Fibroblast of mammary gland (primary cell): ENCODE results near the gene R3HDM1.
A peak's percentile ranks its signal among the peaks of the same experiment; 100 is the strongest.

Source experiments
- DNase-seq: peaks from one replicate; pipeline ENCODE4 v3.0.0-alpha.2; 2010; ENCODE audit warnings: low read depth
- H3K4me3 ChIP-seq: 2 replicates; pipeline ENCODE4 v1.5.1; 2011; ENCODE audit warnings: low read depth, mild to moderate bottlenecking, low read length, moderate library complexity; ENCODE audit not compliant: control insufficient read depth
- TF ChIP-seq, protein P1 (sequence below): conservative IDR thresholded peaks from 2 replicates; pipeline ENCODE4 v1.5.1; 2011; ENCODE audit warnings: low read depth, low read length, inconsistent platforms; ENCODE audit not compliant: control insufficient read depth, insufficient read depth

Gene R3HDM1

DNA sequence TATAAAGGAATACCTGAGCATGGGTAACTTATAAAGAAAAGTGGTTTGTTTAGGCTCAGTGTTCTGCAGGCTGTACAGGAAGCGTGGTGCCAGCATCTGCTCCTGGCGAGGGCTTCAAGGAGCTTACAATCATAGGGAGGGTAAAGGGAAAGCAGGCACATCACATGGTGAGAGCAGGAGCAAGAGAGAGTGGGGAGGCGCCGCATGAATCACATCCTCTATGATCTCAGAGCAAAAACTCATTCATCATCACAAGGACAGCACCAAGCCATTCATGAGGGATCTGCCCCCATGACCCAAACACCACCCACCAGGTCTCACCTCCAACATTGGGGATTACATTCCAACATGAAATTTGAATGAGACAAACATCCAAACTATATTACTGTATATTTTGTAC lies 32.5 kb downstream of the R3HDM1 start:
- TF ChIP-seq, protein P1, sequence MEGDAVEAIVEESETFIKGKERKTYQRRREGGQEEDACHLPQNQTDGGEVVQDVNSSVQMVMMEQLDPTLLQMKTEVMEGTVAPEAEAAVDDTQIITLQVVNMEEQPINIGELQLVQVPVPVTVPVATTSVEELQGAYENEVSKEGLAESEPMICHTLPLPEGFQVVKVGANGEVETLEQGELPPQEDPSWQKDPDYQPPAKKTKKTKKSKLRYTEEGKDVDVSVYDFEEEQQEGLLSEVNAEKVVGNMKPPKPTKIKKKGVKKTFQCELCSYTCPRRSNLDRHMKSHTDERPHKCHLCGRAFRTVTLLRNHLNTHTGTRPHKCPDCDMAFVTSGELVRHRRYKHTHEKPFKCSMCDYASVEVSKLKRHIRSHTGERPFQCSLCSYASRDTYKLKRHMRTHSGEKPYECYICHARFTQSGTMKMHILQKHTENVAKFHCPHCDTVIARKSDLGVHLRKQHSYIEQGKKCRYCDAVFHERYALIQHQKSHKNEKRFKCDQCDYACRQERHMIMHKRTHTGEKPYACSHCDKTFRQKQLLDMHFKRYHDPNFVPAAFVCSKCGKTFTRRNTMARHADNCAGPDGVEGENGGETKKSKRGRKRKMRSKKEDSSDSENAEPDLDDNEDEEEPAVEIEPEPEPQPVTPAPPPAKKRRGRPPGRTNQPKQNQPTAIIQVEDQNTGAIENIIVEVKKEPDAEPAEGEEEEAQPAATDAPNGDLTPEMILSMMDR: no peak
- DNase-seq: peak; percentile 66
- no peak overlapping the region for H3K4me3 ChIP-seq

DNA sequence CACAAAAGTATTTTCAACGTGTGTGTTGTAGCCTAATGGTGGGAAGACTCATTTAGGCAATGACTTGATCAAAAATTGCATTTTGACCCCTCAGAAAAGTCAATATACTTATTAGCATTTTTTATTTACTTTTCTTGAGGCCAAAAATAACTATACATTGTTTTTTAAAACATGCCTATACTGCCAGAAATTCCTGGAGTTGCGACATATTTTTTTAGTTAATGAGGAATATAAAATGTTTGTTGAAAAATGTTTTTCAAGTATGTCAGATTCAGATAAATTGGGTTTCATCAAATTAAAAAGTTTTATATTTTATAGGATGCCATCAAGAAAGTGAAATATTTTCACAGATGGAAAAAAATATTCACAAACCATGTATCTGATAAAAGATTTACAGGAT lies 39.6 kb downstream of the R3HDM1 start:
- no peak overlapping the region for H3K4me3 ChIP-seq
- no peak for DNase-seq
- TF ChIP-seq, protein P1: no peak

DNA sequence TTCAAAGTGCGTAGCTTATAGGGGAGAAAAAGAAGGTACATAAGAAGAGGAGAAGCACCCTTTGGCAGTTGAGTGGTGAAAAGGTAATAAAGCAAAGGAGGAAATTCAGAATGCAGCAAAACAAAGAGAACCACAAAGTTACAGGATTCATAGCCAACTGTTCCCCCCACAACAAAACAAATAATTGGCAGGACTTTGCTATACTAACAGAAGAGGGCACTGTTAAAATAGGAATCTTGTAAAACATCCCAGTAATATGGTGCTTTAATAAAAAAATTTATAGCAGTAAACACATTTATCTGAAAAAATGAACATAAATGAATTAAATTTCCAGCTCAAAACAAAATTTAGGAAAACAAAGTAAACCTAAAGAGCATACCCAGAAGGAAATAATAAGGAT lies 42.3 kb downstream of the R3HDM1 start:
- H3K4me3 ChIP-seq: no peak overlapping the region
- no peak for DNase-seq
- TF ChIP-seq, protein P1: peak; percentile 2

DNA sequence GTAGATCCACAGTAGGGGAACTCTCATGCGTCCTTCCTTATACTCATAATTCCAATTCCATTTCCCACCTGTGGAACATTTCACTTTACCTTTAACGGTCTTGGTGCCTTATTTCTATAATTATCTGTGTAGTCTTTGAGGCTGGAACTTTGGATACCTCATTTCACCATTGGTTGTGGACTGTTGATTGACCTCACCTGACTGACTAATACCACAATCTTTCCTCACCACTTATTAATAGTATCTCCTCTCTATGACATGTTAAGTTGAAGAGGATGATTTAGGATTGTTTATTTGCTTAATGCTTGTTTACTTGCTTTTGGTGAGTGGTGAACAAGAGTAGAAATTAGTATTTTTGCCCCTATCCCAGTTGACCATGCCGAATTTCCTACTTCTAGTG lies 50.0 kb downstream of the R3HDM1 start:
- DNase-seq: no peak
- TF ChIP-seq, protein P1: no peak
- H3K4me3 ChIP-seq: no peak overlapping the region

DNA sequence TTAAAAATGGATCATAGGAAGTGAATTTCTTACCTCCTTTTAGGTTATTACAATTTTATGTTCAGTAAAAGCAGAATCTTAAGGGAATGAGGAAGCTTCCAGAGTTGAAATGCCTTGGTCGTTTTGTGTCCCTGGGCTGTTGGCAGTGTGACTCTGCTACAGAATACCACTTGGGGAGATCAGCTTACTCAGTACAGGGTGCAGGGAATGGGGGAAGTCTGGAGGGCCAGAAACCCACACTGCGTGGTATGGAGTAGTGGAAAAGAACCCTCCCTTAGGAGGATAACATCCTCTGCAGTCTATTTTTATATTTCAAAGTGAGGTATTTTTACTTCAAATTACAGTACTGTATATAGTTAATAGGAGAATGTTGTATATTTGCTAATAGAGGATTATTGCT lies 51.1 kb downstream of the R3HDM1 start:
- DNase-seq: no peak
- H3K4me3 ChIP-seq: no peak overlapping the region
- TF ChIP-seq, protein P1: no peak

DNA sequence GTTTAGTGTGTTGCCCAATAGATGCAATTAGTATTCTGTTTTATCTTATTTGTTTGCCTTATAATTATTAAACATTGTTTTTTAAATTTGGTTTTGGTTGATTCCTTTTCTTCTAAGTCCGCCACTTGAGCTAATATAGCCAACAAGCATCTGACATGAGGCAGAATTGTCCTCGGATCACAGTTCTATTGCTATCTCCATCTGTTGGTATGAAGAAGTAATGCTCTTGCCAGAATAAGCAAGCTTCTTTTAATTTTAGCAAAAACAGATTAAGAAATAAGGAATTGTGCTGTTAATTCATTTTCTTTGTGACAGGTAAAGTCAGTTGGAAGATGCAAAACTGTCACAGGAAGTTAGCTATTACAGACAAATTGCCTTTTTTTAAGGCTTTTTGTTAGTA lies 54.3 kb downstream of the R3HDM1 start:
- H3K4me3 ChIP-seq: no peak overlapping the region
- DNase-seq: peak; percentile 19
- TF ChIP-seq, protein P1: peak; percentile 24

DNA sequence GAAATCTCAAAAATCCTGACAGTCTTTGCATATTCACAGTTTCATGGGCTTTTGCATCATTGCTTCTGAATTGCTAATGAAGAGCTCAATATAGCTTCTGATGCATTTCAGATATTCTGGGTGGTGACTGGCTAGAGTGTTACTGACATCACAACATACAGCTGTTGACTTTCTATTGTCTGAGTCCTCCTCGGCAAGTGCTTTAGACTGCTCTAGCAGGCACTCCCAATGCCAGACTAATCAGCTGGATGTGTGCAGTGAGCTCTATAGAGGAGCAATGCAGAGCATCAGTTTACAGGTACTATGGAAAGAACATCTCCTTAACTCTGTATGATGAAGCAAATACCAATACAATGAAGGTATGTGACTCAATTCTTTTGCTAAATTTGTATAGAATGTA lies 54.9 kb downstream of the R3HDM1 start:
- no peak overlapping the region for H3K4me3 ChIP-seq
- TF ChIP-seq, protein P1: no peak
- DNase-seq: no peak
